Kidney (tissue), 14 donors: ENCODE measurements around the gene FKBP10. TPM values are rescaled to one million over a fixed set of nuclear protein-coding genes. Genes with fewer than 3 reads are reported as not detected.

Experiments
- DNase-seq, 5 donors: peaks; one replicate each; pipeline ENCODE4 v3.0.0-alpha.2; 2013 to 2020
- FAIRE-seq: peaks from 2 replicates; lab custom pipeline; 2012; peaks lifted over from hg19 to GRCh38; lab: Jason Lieb, UNC
- H3K27ac ChIP-seq, 2 donors: one replicate each; pipeline ENCODE4 v1.7.0; 2013; ENCODE audit warnings: low read depth in 2 of 2, low read length in 2 of 2, inconsistent platforms in 1 of 2
- H3K27me3 ChIP-seq: one replicate; pipeline ENCODE4 v1.7.1; 2013; ENCODE audit warnings: low read length, inconsistent platforms; ENCODE audit not compliant: control insufficient read depth, insufficient read depth
- H3K36me3 ChIP-seq, 3 donors: one replicate each; pipeline versions ENCODE4 v1.7.0 to v1.7.1; 2013; ENCODE audit warnings: low read length in 3 of 3, control low read depth in 1 of 3, inconsistent platforms in 1 of 3; ENCODE audit not compliant: insufficient read depth in 3 of 3, control insufficient read depth in 2 of 3
- H3K4me1 ChIP-seq, 3 donors: one replicate each; pipeline versions ENCODE4 v1.7.0 to v1.7.1; 2013; ENCODE audit warnings: low read length in 3 of 3, inconsistent platforms in 1 of 3, low read depth in 1 of 3; ENCODE audit not compliant: control insufficient read depth in 2 of 3, insufficient read depth in 2 of 3
- H3K4me3 ChIP-seq, 3 donors: one replicate each; pipeline versions ENCODE4 v1.7.0 to v1.8.1; 2013; ENCODE audit warnings: low read length in 3 of 3, control low read depth in 1 of 3, inconsistent platforms in 1 of 3
- H3K9ac ChIP-seq, 3 donors: one replicate each; pipeline versions ENCODE4 v1.7.0 to v1.7.1; 2013; ENCODE audit warnings: low read length in 3 of 3, control low read depth in 1 of 3, inconsistent platforms in 1 of 3
- H3K9me3 ChIP-seq, 3 donors: one replicate each; pipeline versions ENCODE4 v1.7.0 to v1.7.1; 2013; ENCODE audit warnings: low read length in 3 of 3, control low read depth in 1 of 3, inconsistent platforms in 1 of 3; ENCODE audit not compliant: control insufficient read depth in 2 of 3, insufficient read depth in 1 of 3
- intact Hi-C: fragments of 100-400 bp; cut with DNase I; formaldehyde crosslinking; loops from one replicate; pipeline ENCODE4 v1.11.1; 2022
- polyA plus RNA-seq: library from polyadenylated mRNA; stranded (reverse); fragments of 350-450 nt; fragmentation: Illumina TruSeq; extraction: RNeasy Lipid Tissue Mini Kit (QIAGEN cat#74804); gene quantifications from one replicate; pipeline ENCODE4 v1.2.3, GENCODE V29; 2014; ENCODE audit warnings: low read depth, low replicate concordance; ENCODE audit not compliant: insufficient read depth
- total RNA-seq: library from RNA; stranded (reverse); fragmentation: NEBNext Ultra II Directional; extraction: Animal tissue kit (Norgen Biotek cat#: 25700); gene quantifications from one replicate; pipeline ENCODE4 v1.2.1, GENCODE V29; 2021
- TF ChIP-seq, protein P1 (sequence below): IDR thresholded peaks from 3 replicates; pipeline ENCODE4 v1.5.1; 2012; ENCODE audit warnings: mild to moderate bottlenecking, moderate library complexity, borderline replicate concordance; ENCODE audit not compliant: insufficient read depth; ENCODE audit errors: extremely low read depth
- donor health status: control.
- donor health status: control.
- donor health status: control.
- donor health status: control.
- donor health status: control.
- donor health status: DM: yes; HTN: yes; CAD: no.
- donor health status: Normal renal cell carcinoma (clear cell type).

FKBP10 gene
- total and polyA plus RNA-seq, 2 donors from 2014 or later, result 19.6 to 38.3 TPM

- TF ChIP-seq, protein P1, sequence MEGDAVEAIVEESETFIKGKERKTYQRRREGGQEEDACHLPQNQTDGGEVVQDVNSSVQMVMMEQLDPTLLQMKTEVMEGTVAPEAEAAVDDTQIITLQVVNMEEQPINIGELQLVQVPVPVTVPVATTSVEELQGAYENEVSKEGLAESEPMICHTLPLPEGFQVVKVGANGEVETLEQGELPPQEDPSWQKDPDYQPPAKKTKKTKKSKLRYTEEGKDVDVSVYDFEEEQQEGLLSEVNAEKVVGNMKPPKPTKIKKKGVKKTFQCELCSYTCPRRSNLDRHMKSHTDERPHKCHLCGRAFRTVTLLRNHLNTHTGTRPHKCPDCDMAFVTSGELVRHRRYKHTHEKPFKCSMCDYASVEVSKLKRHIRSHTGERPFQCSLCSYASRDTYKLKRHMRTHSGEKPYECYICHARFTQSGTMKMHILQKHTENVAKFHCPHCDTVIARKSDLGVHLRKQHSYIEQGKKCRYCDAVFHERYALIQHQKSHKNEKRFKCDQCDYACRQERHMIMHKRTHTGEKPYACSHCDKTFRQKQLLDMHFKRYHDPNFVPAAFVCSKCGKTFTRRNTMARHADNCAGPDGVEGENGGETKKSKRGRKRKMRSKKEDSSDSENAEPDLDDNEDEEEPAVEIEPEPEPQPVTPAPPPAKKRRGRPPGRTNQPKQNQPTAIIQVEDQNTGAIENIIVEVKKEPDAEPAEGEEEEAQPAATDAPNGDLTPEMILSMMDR, result no peak
- H3K9ac ChIP-seq, result peak overlapping the region; percentile 57 to 84 (median 74)
- peak; percentile 45 to 94 (median 71) for DNase-seq
- intact Hi-C loops, result no loop called here
- peak overlapping the region; percentile 91 to 97 for H3K27ac ChIP-seq
- H3K4me1 ChIP-seq, result peaks cover 0 to 33% (median 23%) of the 10 kb centered on the region in 3 donors
- H3K36me3 ChIP-seq, result peaks cover 0 to 4% (median 0%) of the 10 kb centered on the region in 3 donors
- peak overlapping the region; percentile 75 to 82 (median 79) for H3K4me3 ChIP-seq
- H3K9me3 ChIP-seq, result no peaks in the 10 kb centered on the region
- no peak for FAIRE-seq
- no peaks in the 10 kb centered on the region for H3K27me3 ChIP-seq
Observed at GRCh38 chr17:41785859-41786226, 27.0 kb upstream of the FKBP10 start.

GRCh38 chr17:41786227-41787020 lies 26.4 kb upstream of the FKBP10 start, which contains the start of gene JUP:
Gene JUP, minus strand, starts transcription at chr17:41786711. Its CDS starts 14,857 bp downstream, at chr17:41771854.
- H3K9ac ChIP-seq, result peak within 1 kb of the TSS; percentile 57 to 84 (median 74)
- no peaks in the 10 kb centered on the region for H3K27me3 ChIP-seq
- H3K4me3 ChIP-seq, result peak within 1 kb of the TSS; percentile 75 to 82 (median 79)
- TF ChIP-seq, protein P1, result peak; percentile 54
- intact Hi-C loops, result no loop called here
- peak; percentile 100 for DNase-seq
- H3K4me1 ChIP-seq, result peaks cover 0 to 31% (median 23%) of the 10 kb centered on the region in 3 donors
- H3K36me3 ChIP-seq, result peaks cover 0 to 3% (median 0%) of the 10 kb centered on the region in 3 donors
- H3K27ac ChIP-seq, result peak within 1 kb of the TSS; percentile 91 to 97
- peak; percentile 99 for FAIRE-seq
- H3K9me3 ChIP-seq, result no peaks in the 10 kb centered on the region

DNA sequence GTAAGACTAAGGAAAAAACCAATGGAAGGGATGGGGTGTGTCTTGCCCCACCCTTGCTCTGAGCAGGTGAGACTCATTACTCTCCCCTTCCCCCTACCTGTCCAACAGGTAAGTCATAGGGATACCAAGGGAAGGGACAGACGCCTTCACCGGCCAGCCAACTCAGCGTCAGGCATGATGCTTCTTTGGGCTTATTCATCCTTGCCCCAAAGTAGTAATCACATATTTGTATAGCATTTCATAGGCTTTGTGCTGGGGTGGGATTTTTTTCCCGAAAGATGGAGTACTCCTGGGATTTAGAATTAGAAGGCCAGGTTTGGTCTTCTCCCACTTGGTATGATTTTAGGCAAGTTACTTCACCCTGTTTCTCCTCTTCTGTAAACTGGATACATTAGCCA lies 25.8 kb upstream of the FKBP10 start:
- H3K9me3 ChIP-seq, result no peaks in the 10 kb centered on the region
- peak overlapping the region; percentile 50 to 58 for H3K27ac ChIP-seq
- peak overlapping the region in 2 of 3 donors; percentile 23 to 35 for H3K4me3 ChIP-seq
- FAIRE-seq, result no peak
- no peak for DNase-seq
- H3K36me3 ChIP-seq, result no peaks in the 10 kb centered on the region
- no peaks in the 10 kb centered on the region for H3K27me3 ChIP-seq
- intact Hi-C loops, result no loop called here
- peaks cover 0 to 30% (median 18%) of the 10 kb centered on the region in 3 donors for H3K4me1 ChIP-seq
- TF ChIP-seq, protein P1, result no peak
- H3K9ac ChIP-seq, result no peak overlapping the region
